ENCODE data around the gene HERPUD1.

HERPUD1 gene

DNA sequence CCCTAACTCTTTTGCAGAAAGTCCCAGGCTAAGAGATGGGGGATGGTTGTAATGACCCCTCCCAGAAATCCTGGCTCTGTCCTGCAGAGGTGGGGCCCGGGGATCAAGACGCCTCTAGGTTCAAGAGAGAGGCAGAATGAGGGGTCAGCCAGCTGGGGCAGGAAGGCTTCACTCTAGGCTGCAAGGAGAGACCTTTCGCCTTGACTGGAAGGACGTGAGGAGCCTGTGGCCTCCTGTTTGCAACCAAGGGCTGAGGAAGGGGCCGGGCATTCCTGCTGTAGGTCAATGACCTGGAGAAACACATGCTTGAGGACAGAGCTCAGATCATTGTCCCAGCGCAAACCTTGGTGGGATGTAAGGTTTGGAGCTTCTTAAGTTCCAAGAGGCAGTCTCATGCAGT is 21.1 kb downstream of the HERPUD1 start:
- in situ Hi-C loops (cut with HindIII; ENCODE audit: low sequenced_read_pairs): loop anchor here (5.0 to 25.0 kb wide), 3 partner anchors 74 to 209 kb away; partner anchors contain the start of gene SLC12A3

DNA sequence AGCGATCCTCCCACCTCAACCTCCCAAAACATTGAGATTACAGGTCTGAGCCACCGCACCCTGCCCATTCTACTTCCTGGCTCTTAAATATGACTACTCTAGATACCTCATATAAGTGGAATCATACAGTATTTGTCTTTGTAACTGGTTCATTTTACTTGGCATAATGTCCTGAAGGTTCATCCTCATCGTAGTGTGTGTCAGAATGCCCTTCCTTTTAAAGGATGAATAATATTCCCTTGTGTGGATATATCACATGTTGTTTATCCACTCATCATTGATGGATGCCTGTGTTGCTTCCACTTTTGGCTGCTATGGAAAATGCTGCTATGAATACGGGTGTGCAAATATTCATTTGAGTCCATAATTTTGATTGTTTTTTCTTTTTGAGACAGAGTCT is 24.1 kb downstream of the HERPUD1 start:
- in situ Hi-C loops (cut with HindIII; ENCODE audit: low sequenced_read_pairs): loop anchor here (25.0 kb wide), 1 partner anchor 206 kb away; no protein-coding TSS in a partner anchor

DNA sequence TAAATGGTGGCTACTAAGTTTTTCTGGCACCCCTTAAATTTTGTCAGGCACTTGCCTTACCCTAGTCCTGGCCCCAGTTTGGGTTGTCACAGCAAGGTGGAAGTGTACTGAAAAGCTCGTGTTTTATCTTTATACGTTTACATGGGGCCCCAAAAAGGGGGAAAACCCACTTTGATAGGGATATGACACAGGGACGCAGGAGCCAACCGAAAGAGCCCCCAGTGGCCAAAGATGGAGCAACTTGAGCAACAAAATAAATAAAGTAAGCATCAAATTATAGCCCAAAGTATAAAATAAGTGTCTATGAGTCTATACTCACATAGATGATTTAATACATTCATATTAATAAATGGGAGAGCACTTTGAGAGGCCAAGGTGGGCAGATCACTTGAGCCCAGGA is 24.8 kb downstream of the HERPUD1 start:
- in situ Hi-C loops (cut with HindIII; ENCODE audit: low sequenced_read_pairs): loop anchor here (25.0 kb wide), 1 partner anchor 206 kb away; no protein-coding TSS in a partner anchor

GRCh38 chr16:56960681-56961281 is 28.8 kb downstream of the HERPUD1 start:
- in situ Hi-C loops (cut with HindIII; ENCODE audit: low sequenced_read_pairs): loop anchor here (25.0 kb wide), 1 partner anchor 202 kb away; no protein-coding TSS in a partner anchor

DNA sequence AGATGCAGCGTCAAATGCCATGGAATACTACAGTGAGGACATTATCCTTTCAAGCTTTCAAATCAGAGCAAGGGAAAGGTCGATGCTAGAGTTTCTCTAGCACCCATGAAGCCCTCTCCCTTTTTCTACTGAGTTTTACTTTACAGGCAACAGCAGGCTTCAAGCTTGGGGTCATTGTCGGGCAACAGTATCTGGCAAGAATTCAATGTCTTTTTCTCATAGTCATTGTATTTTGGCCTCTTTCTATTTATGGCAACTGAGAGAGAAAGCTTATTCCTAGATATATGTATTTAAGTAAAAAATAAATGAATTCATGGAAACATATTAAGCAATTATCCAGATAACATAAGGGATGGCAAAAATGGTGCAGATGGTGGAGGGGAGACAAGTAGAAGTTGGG is 29.4 kb downstream of the HERPUD1 start:
- in situ Hi-C loops (cut with HindIII; ENCODE audit: low sequenced_read_pairs): loop anchor here (25.0 kb wide), 1 partner anchor 201 kb away; no protein-coding TSS in a partner anchor

- in situ Hi-C loops (cut with HindIII; ENCODE audit: low sequenced_read_pairs): loop anchor here (25.0 kb wide), 1 partner anchor 200 kb away; no protein-coding TSS in a partner anchor
Observed at GRCh38 chr16:56961851-56962281, 29.9 kb downstream of the HERPUD1 start, which contains the start of gene CETP. Gene CETP (plus strand): TSS chr16:56961950. CDS start chr16:56961980, 30 bp downstream.

DNA sequence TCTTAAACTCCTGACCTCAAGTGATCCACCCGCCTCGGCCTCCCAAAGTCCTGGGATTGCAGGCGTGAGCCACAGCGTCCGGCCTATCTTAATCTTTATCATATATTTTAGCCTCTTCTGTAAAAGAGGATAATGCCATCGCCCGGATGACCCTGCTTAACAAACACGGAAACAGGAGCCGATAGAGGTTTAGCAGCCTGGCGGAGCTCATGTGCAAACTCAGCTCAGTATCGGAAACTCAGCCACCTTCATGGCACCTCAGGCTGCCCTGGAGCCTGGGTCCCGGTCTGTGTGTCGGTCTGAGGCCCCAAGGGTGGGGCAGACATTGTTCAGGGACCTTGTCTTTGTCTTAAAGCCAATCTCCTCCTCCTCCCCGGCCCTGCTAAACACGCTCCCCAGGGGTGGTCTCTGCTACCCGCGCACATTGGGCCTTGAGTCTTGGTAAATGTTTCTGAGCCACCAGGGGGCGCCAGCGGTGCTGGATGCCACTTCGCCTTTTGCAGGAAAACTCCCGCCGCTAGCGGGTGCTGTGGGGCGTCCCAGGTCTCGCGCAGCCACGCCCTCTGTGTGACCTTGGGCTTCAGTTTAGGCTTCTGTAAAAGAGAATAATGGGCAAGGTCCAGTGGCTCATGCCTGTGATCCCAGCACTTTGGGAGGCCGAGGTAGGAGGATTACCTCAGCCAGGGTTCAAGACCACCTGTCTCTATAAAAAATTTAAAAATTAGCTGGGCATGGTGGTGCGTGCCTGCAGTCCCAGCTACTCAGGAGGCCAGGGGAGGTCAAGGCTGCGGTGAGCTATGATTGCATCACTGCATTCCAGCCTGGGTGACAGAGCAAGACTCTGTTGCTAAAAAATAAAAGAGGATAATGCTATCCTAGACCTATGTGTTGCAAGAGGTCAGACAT is 32.6 kb downstream of the HERPUD1 start:
- in situ Hi-C loops (cut with HindIII; ENCODE audit: low sequenced_read_pairs): loop anchor here (25.0 kb wide), 1 partner anchor 198 kb away; no protein-coding TSS in a partner anchor

- in situ Hi-C loops (cut with HindIII; ENCODE audit: low sequenced_read_pairs): loop anchor here (25.0 kb wide), 1 partner anchor 197 kb away; no protein-coding TSS in a partner anchor
Observed at GRCh38 chr16:56965149-56966092, 33.5 kb downstream of the HERPUD1 start.

DNA sequence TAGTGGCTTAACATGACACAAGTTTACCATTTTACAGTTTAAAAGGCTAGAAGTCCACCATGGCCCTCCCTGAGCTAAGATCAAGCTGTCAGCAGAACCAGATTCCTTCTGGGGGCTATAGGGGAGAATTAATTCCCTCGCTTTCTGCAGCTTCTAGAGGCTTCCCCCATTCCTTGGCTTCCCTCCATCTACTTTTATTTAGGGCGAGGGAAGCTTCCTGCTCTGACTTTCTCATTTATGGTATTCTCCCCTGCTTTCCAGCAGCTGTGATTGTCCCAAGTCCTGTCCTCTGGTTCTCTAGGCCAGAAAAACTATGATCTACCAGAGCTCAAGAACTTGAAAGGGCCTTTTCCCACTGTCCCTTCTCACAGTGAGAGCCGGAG is 34.1 kb downstream of the HERPUD1 start:
- in situ Hi-C loops (cut with HindIII; ENCODE audit: low sequenced_read_pairs): loop anchor here (25.0 kb wide), 1 partner anchor 196 kb away; no protein-coding TSS in a partner anchor

GRCh38 chr16:56967733-56968132 is 35.8 kb downstream of the HERPUD1 start:
- in situ Hi-C loops (cut with HindIII; ENCODE audit: low sequenced_read_pairs): loop anchor here (25.0 kb wide), 1 partner anchor 195 kb away; no protein-coding TSS in a partner anchor

- in situ Hi-C loops (cut with HindIII; ENCODE audit: low sequenced_read_pairs): loop anchor here (5.0 to 25.0 kb wide), 2 partner anchors 108 to 193 kb away; no protein-coding TSS in a partner anchor
Observed at GRCh38 chr16:56969769-56970168, 37.8 kb downstream of the HERPUD1 start.

DNA sequence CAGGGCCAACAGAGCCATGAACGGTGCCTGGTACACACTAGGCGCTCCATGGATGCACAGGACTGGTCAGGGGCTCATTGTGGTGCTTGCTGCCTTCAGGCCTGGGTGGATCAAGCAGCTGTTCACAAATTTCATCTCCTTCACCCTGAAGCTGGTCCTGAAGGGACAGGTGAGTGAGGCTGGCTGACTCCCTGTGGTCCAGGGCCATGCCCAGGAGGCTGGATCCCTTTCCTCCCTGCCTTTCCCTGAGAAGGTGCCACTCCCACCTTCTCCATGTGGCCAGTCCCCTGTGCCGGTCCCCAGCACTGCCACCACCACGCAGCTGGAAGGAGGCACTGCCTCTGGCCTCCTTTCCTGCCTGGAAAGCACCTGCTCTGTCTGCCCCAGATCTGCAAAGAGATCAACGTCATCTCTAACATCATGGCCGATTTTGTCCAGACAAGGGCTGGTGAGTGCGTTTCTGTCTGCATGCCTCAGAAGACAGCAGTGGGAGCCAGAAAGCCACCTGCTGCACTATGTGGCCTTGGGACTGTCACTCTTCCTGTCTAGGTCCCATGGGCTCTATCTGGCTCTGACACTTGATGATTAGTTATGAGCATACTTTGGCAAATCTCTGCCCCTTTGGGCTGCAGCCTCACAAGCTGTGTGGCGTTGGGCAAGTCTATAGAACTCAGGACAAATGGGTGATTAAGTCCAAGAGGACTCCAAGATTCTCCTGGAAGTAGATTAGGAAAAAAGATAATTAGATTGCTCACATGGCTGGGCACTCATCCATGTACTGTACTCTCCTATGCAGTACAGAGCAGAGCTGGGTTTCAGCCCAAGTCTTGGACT is 39.2 kb downstream of the HERPUD1 start:
- in situ Hi-C loops (cut with HindIII; ENCODE audit: low sequenced_read_pairs): loop anchor here (5.0 to 25.0 kb wide), 2 partner anchors 106 to 191 kb away; no protein-coding TSS in a partner anchor

DNA sequence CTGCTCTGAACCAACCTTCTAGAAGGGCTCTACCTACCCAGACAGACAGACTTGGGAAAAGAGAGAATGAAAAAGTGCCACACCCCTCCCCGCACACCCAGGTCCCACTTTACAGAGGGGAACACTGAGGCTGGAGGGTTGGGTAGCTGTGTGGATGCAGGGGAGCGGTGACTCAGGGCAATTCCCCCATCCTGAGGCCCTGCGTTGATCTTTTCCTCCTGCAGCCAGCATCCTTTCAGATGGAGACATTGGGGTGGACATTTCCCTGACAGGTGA is 39.8 kb downstream of the HERPUD1 start:
- in situ Hi-C loops (cut with HindIII; ENCODE audit: low sequenced_read_pairs): loop anchor here (5.0 to 25.0 kb wide), 2 partner anchors 106 to 191 kb away; no protein-coding TSS in a partner anchor

DNA sequence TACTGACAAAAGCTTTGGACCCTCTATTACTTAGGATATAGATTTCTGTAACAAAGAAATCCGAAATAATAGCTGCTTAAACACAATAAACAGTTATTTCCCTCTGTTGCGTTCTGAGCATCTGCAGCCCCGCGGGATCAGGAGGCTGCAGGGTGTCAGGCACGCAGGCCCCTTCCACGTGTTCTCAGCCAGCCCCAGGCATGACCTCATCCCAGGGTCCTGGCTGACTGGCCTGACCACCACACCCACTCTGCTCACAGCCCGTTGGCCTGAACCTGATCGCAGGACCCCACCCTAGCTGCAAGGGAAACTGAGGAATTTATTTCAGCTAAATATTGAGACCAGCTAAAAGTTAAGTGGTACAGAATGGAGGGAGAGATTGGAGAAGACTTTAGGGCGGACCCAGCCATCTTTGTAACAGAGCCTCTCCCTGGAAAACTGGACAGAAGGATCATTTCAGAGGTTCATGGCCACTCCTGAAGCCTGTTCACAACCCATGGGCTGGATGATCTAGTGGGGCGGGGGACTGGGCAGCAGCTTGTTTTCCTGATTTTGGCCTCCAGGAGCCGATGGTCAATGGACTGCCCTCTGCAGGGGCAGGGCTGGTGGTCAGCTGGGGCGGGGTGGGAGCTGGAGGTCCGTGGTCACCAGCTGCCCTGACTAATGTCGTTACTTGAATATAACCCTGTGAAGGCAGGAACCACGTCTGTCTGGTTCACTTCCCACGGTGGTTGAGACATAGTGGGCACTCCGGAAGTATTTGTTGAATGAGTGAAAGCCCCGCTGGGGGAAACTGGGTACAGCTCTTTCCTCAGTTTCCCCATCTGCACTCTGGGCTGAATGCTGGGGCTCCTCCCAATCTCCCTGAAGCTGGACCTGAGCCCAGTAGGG is 40.7 kb downstream of the HERPUD1 start:
- in situ Hi-C loops (cut with HindIII; ENCODE audit: low sequenced_read_pairs): loop anchor here (5.0 to 25.0 kb wide), 2 partner anchors 105 to 190 kb away; no protein-coding TSS in a partner anchor

- in situ Hi-C loops (cut with HindIII; ENCODE audit: low sequenced_read_pairs): loop anchor here (5.0 to 25.0 kb wide), 2 partner anchors 104 to 189 kb away; no protein-coding TSS in a partner anchor
Observed at GRCh38 chr16:56973294-56973689, 41.4 kb downstream of the HERPUD1 start.

GRCh38 chr16:56973899-56974298 is 42.0 kb downstream of the HERPUD1 start:
- in situ Hi-C loops (cut with HindIII; ENCODE audit: low sequenced_read_pairs): loop anchor here (5.0 to 25.0 kb wide), 2 partner anchors 103 to 188 kb away; no protein-coding TSS in a partner anchor

DNA sequence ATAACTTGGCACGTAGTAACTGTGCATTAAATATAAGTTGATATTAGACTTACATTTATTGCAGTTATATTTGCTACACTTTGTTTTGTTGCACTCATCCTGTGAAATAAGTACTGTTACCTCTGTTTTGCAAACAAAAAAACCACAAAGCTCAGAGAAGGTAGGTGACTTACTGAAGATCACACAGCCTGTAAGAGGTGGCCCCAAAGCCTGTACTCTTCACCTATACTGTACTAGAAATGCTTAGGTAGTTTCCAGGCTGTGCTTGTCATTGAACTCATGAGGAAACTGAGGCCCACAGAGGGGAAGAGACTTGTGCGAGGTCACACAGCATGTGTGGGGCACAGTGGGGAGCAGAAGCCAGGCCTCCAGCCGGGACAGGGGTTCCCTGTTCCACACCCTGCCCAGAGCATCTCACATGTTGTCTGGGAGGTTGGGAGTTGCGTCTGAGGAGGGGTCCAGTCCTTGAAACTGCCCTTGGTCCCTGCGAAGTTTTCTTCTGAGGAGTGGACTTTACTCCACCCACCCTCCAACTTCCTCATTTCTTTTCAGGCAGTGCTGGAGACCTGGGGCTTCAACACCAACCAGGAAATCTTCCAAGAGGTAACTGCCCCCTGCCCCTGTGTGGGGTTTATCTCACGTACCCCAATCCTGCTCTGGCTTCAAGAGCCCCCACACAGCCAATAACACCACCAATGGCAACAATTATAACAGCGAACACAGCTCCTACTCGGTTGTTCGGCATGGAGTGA is 42.8 kb downstream of the HERPUD1 start:
- in situ Hi-C loops (cut with HindIII; ENCODE audit: low sequenced_read_pairs): loop anchor here (5.0 to 25.0 kb wide), 2 partner anchors 103 to 188 kb away; no protein-coding TSS in a partner anchor

Measured in endothelial cell of hepatic sinusoid (primary cell).